Esophagus squamous epithelium (tissue), 4 donors: Measurements from ENCODE around the gene FSTL4.

Experiments used
- CTCF ChIP-seq, 6 experiments: fragments of 450-650 bp in 4 of 6; fragments of 200-600 bp in 2 of 6; sonication (generic) in 2 of 6; IDR thresholded peaks; one replicate each; pipeline ENCODE4 v1.5.1; 2016 to 2019; ENCODE audit warnings: antibody characterized with exemption in 6 of 6, mild to moderate bottlenecking in 4 of 6, moderate library complexity in 4 of 6
- POLR2A ChIP-seq, 4 donors: fragments of 450-650 bp; IDR thresholded peaks; one replicate each; pipeline ENCODE4 v1.6.1; 2017; ENCODE audit warnings: antibody characterized with exemption in 4 of 4, mild to moderate bottlenecking in 4 of 4, moderate library complexity in 3 of 4

GRCh38 chr5:133445744-133446143 lies 166.6 kb downstream of the FSTL4 start:
- TF ChIP-seq CTCF (IDR thresholded peaks at IDR 0.05): no peak
- TF ChIP-seq POLR2A (IDR thresholded peaks at IDR 0.05): no peak
